Fibroblast of mammary gland (primary cell): ENCODE data around the gene TMEM185B.
"Not testable (repeated sequence)": the region's sequence is repeated elsewhere in the genome, so short reads cannot be mapped to it uniquely, and the experiment has no call there.

ENCODE experiments used
- DNase-seq: peaks from one replicate; pipeline ENCODE4 v3.0.0-alpha.2; 2010; ENCODE audit warnings: low read depth
- H3K4me3 ChIP-seq: 2 replicates; pipeline ENCODE4 v1.5.1; 2011; ENCODE audit warnings: low read depth, mild to moderate bottlenecking, low read length, moderate library complexity; ENCODE audit not compliant: control insufficient read depth
- CTCF ChIP-seq: conservative IDR thresholded peaks from 2 replicates; pipeline ENCODE4 v1.5.1; 2011; ENCODE audit warnings: low read depth, low read length, inconsistent platforms; ENCODE audit not compliant: control insufficient read depth, insufficient read depth

TMEM185B gene

DNA sequence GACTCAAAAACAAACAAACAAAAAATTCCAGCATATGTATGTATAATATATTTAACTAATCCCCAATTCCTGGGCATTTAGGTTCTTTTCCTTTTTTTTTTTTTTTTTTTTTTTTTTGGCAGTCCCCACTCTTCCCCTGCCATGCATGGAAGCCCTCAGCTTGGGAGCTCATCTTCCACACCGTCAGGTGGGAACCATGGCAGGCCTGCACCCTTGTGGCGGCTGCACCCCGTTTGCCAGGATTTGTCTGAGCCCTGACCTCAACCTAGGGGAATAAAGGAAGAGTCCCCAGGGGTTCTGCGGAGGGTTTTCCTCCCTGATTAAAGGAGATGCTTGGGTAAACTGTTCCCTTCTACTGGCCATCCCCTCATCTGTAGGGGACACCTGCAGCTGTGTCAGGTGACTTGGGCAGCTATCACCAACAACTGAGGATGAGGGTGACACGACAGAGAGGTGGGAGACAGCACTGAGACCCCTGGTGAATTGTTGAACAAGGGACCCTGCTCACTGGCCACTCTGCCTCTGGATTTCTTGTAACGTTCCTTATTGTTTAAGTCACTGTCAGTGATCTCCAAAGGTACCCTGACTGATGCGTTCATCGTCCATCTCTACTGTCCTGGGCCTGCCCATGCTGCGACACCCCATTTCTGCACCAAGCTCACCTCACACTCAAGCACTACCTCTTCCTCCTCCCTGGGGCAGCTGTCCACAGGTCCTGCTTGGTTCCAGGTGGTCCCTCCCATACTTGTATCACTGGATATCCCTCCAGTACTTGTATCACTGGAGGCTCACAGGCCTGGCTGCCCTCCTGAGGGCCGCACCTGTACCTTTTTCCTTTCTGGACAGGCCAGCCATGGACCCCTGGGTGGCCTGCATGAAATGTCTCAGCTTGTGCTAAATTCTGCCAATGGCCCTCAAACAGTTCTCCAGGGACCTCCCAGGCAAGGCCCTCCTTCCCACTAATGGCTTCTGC lies 14.5 kb downstream of the TMEM185B start:
- DNase-seq: no peak
- TF ChIP-seq CTCF: no peak
- no peak overlapping the region for H3K4me3 ChIP-seq

DNA sequence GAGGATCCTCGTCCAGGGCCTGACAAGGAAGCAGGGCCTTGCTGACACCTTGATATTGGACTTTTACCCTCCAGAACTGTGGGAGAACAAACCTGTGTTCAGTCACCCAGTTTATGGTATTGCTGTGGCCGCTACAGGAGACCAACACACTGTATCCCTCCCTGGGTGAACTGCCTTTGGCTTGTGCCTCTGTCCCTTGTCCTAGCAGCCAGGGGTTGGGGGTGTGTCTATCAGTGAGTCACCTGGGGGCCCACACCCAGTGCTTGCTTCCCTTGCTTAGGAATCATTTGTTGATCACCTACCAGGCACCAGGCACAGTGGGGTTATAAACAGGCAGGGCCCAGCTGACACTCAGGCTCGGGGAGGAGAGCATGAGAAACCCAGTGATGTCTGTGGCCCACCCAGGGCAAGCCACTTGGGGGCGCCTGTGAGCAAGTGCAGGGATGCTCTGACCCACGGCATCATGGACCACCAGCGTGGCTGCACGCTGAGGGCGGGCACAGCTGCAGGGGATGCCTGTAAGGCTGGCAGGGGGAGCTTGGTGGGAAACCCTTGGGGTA lies 17.1 kb downstream of the TMEM185B start:
- no peak overlapping the region for H3K4me3 ChIP-seq
- TF ChIP-seq CTCF: peak; percentile 53
- no peak for DNase-seq

DNA sequence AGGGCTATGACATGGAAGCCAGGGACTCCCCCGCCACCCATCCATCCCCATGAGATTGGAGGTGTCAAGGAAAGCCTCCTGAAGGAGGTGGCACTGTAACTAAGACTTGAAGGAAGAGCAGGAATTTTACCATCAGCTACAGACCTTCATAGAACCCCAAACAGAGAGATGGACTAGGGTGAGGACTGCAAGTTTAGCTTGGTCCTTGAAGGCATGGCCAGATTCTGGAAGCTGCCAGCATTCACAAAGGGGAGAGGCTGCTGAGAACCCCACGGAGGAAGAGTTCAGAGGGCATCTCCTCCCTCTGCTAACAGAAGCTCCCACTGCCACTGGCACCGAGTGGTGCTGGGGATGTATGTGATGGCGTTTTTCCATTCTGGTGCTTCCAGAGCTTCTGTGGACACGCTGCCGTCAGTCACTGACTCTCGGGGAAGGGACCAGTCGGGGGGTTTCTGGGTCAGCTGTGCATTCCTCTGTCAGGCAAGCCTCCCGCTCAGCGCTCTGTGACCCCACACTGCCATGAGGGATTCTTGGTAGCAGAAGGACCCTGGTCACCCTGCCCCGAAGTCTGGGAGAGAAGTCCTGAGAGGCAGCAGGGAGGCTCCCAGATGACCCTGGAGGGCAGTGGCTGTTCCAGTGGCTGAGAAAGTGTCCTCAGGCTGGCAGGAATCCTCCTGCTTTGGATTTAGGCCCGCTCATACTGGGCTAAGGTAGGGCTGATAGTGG lies 18.1 kb downstream of the TMEM185B start:
- no peak for DNase-seq
- no peak for TF ChIP-seq CTCF
- H3K4me3 ChIP-seq: no peak overlapping the region

- TF ChIP-seq CTCF: no peak
- no peak for DNase-seq
- no peak overlapping the region for H3K4me3 ChIP-seq
These were observed 18.8 kb downstream of the TMEM185B start for GRCh38 chr2:120204417-120204816.

DNA sequence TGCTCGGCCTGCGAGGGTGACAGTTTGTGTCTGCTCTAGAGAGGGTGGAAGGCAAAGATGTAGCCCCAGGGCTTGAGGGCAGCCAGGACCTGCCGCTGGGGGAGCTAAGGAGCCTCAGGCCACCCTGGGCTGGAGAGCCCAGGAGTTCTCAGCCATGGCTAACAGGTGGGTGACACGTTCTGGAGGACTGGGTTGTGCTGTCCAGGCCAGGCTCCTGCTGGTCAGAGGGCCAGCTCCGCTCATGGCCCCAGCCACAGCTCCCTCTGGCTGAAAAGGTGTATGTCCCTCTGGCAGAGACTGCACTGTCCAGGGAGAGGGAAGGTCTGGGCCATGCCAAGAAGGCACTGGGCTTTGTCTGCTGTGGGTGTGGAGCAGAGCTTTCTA lies 19.2 kb downstream of the TMEM185B start:
- no peak overlapping the region for H3K4me3 ChIP-seq
- peak; percentile 8 for TF ChIP-seq CTCF
- no peak for DNase-seq

DNA sequence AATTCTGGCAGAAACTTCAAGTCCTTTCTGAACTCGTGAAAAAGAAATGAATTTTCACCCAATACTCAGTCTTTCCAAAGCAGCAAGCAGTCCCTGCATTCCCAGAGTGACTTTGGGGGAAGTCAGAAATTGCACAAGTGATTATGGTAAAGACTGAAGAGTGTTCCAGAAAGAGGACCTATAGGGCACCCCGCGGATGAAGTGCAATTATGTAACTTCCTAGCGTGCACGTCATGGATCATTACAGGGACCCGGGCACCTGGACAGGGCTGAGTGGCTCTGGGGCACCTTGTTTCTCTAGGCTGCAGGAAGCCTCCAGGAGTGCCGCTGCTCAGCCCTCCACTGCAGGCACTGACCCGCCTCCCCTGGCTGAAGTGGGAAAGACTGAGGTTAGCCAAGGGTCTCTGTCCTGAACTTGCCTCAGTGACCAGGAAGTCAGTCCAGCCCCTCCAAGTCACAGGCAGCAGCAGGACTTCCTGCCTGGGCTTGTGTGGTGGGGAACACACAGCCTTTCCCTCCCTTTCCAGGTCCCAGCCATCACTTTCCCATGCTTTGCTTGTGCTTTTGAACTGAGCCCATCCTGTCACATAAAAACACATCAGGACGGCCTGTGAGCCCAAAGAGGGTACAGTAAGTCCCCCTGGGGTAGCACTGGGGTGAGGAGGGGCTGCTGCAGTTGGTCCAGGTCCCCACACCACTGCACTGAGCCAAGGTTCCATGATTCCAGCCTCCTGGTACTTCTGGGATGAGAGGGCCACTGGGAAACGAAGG lies 19.8 kb downstream of the TMEM185B start:
- H3K4me3 ChIP-seq: no peak overlapping the region
- TF ChIP-seq CTCF: no peak
- DNase-seq: no peak

DNA sequence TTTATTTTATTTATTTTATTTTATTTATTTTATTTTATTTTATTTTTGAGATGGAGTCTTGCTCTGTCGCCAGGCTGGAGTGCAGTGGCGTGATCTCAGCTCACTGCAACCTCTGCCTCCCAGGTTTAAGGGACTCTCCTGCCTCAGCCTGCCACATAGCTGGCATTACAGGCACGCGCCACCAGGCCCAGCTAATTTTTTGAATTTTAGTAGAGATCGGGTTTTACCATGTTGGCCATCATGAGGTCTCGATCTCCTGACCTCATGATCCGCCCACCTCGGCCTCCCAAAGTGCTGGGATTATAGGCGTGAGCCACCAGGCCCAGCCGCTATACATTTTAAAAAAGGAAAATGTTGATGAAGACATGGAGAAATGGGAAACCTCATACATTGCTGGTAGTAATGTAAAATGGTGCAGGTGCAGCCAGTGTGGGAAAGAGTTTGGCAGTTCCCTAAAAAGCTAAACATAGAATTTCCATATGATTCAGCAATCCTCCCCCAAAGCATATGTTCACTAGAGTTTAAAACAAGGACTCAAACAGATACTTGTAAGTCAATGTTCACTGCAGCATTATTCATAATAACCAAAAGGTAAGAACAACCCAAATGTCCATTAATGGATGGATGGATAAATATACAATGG lies 23.3 kb downstream of the TMEM185B start:
- not testable (repeated sequence) for H3K4me3 ChIP-seq, DNase-seq
